GM19467 (cell line): ENCODE data around the gene GPR107.

Experiments used
- ATAC-seq: cut with Tn5 transposase; IDR thresholded peaks from one replicate; pipeline ENCODE4 v1.9.1; 2021; ENCODE audit warnings: mild to moderate bottlenecking, moderate library complexity; ENCODE audit not compliant: unreplicated experiment

Gene GPR107

GRCh38 chr9:130155647-130156046 lies 101.9 kb downstream of the GPR107 start:
- no peak for ATAC-seq

DNA sequence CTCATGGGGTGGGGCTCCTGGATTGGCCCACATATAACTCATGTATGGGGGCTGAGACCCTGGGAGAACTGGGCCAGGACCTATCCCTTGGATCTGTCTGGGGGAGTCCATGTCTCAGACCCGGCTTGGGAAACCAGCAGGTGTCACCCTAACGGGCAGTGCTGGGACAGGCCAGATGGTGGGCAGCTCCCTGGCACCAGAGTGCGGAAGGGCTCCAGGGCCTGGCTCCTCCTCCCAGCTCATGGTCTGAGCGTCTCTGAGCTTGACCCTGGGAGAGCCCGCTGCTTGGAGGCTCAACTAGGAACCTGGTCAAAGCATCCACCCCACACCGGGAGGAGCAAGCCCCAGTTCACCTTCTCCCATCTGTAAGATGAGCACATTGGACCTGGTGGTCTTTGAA lies 103.0 kb downstream of the GPR107 start:
- ATAC-seq = no peak

DNA sequence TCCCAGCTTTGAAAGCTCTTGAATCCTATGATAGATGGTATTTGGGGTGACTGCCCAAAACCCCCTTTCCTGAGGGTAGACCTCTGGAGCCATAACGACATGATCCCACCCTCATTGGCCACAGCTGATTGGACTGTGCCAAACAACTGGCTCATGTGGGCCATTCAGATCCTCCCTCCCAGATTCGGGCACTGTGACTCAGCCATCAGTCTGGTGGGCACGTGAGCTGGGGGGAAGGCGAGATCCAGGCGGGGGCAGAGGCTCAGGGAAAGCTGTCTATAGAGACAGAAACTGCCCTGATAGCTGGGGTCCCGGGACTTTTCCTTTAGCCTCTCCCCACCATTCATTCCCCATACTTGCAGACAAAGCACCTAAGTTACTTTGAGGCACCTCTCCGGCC lies 103.4 kb downstream of the GPR107 start:
- ATAC-seq = no peak

GRCh38 chr9:130158001-130158400 lies 104.3 kb downstream of the GPR107 start:
- ATAC-seq = no peak

DNA sequence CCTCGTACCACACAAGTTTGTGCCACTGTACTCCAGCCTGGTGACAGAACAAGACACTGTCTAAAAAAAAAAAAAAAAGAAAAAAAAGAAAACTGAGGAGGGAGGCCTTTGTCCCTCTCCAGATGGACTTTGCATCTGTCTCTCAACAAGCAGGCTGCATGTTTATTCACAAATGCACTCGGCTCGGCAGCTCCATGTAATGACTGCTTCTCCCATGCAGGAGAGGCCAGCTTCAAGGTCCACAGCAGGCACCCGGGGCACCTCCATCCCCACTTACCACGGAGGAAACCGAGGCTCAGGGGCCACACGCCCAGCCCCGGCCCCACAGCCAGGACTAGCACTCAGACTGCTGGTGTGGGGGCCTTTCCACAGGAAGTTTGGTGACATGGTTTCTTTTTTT lies 105.4 kb downstream of the GPR107 start:
- no peak for ATAC-seq

- no peak for ATAC-seq
Observed at GRCh38 chr9:130159915-130160670, 106.4 kb downstream of the GPR107 start.

DNA sequence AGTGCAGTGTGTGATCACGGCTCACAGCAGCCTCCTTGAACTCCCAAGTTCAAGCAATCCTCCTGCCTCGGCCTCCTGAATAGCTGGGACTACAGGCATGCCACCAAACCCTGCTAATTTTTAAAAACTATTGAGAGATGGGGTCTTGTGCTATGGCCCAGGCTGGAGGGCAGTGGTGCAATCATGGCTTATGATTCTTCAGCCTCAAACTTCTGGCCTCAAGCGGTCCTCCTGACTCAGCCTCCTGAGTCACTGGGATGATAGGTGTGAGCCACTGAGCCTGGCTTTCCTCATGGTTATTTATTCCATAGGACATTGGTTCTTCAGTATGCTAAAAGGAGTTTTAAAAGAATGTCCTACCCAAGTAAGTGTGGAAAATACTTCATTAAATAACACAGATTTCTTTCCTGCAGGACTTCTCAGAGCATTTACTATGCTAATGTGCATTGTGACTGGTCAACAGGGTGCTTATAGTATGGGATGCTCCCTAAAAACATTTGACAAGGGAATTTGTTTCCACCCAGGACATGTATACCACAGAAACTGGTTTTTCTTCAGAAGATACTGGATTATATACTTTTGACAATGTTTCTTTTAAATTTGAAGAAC lies 107.3 kb downstream of the GPR107 start:
- no peak for ATAC-seq

DNA sequence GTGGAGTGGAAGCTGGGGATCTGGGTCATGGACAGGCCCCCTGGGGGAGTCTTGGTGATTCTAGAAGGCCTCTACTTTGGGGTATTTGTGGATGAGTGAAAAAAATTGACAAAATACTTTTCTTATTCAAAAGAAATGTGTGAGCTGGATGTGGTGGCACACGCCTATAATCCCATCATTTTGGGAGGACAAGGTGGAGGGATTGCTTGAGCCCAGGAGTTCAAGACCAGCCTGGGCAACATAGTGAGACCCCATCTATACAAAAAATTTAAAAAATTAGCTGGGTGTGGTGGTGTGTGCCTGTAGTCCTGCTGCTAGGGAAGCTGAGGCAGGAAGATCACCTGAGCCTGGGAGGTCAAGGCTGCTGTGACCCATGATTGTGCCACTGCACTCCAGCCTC lies 111.9 kb downstream of the GPR107 start:
- ATAC-seq = no peak

- no peak for ATAC-seq
Observed at GRCh38 chr9:130166399-130166798, 112.7 kb downstream of the GPR107 start.

DNA sequence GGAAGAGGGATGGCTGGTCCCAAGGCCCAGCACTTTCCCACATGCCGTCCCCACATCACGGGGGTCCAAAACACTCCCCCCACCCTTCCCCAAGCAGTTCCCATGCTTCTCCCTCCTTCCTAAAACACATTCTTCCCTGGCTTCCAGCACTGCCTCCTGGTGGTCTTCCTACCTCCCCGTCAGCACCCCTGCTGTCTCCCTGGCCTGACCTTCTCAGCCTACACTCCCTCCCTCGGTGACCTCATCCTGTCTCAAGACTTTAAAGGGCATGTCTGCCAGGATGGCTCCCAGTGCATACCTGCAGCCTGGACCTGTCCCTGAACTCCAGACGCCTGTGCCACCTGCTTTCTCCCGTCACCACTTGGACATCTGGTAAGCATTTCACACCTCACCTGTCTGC lies 114.2 kb downstream of the GPR107 start:
- no peak for ATAC-seq

DNA sequence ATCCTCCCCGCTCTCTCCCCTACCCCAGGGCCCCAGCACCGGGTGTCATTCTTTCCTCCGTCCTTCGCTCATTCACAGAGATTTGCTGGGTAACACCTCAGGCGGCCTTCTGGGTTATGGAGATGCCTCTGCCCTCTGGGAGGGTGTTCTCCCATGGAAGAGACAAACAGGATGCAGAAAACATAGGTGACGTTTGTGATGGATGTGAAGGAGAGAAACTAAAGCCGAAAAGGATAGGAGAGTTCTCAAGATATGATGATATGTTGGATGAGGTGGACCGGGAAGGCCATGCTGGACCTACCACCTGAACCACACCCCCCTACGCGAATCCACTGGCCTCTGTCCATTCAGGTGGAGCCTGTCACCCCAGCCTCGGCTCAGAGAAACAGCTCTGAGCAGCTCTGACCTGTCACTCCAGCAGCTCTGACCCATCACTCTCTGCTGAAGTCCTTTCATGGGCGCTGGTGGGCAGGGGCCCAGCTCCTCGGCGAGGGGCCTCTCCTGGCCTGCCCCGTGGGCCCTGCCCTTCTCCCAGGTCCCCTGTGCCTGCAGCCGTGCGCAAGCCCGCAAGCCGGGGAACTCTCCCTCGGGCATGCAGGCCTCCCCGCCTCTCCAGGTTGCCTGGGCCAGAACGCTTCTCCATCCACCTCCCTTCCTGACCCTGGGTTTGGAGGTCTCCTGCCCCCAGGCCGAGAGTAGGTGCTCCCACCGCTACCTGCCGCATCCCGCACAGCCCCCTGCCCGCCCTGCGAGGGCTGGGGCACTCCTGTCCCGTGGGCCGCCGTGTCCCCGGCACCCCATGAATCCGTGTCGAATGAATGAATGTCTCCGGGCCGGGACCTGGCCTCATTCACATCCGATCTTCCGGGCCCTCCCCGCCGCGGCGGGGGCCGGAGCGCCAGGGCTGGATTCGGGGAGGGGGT lies 117.8 kb downstream of the GPR107 start:
- ATAC-seq = no peak

GRCh38 chr9:130172161-130172857 lies 118.6 kb downstream of the GPR107 start, which contains the start of gene NCS1:
Gene NCS1, plus strand, starts transcription at chr9:130172404. Its CDS starts 260 bp downstream, at chr9:130172664.
- ATAC-seq = no peak

DNA sequence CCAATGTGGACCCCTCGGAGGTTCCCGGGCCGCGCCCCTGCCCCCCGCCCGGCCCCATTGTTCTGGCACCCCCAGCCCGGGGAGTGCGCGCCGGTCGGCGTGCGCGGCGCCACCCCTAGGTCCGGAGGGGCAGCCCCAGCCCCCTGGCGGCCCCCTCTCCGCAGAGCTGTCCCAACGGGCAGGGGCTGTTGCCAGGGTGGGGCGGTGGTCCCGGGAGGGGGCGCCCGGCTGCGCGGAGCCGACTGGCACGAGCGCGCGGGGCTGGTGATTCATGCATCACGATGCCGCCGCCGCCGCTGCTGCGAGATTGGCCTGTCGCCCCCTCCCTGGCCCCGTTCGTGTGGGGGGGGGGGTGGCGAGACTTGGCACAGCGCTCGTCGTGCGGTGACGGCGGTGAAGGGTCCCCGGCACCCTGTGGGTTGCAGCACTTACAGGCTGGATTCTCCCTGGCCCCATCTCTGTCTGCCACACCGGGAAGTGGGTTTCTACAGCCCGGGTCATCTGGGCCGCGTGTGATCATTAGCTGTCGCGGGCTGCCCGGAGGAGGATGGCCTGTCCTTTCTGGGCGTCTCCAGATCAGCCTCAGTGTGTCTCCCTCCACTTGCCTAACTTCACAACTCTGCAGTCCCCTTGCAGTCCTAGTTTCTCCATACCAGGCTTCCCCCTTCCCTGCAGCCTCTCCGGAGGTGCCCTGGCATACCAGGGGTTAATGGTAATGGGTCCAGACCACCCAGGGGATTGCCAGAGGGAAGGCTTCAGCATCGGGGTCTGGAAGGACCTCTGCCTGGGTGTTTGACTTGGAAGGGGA lies 119.4 kb downstream of the GPR107 start:
- ATAC-seq = no peak

GRCh38 chr9:130173666-130173983 lies 119.9 kb downstream of the GPR107 start:
- no peak for ATAC-seq

DNA sequence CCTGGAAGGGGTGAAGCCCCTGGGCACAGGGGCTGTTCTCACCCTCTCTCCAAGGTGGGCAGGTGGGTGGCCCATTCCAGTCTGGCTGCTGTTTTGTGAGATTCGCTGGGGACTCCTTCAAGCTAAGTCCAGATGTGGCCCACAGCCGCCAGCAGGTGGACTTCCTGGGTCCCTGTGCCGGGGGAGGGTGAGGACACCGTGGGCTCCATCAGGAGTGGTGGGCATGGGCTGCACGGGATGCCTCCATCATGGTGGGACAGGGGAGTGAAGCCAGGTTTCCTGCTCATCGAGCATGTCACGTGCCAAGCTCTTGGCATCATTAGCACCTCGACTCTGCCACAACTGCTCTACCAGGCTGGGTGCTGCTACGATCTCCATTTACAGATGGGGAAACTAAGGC lies 120.3 kb downstream of the GPR107 start:
- ATAC-seq = no peak

GRCh38 chr9:130174920-130175321 lies 121.2 kb downstream of the GPR107 start:
- no peak for ATAC-seq

GRCh38 chr9:130175355-130175754 lies 121.6 kb downstream of the GPR107 start:
- no peak for ATAC-seq

- no peak for ATAC-seq
Observed at GRCh38 chr9:130176760-130177159, 123.1 kb downstream of the GPR107 start.

GRCh38 chr9:130177898-130178805 lies 124.4 kb downstream of the GPR107 start:
- ATAC-seq = no peak
